ENCODE measurements around the gene DSCAML1. TPM values are rescaled to one million over a fixed set of nuclear protein-coding genes. Genes with fewer than 3 reads are reported as not detected.

Gene DSCAML1
- total RNA-seq, 1 experiment from 2014 or later, result not detected

- POLR2A ChIA-PET (ENCODE audit: unreplicated experiment), result no interaction called here
- no peak for DNase-seq
- CTCF ChIA-PET, result interaction anchor here (0.5 kb wide), 1 partner anchor 1668 kb away, joined by 8 read pairs; no protein-coding TSS in a partner anchor
Observed at GRCh38 chr11:117476531-117477142, 320.4 kb downstream of the DSCAML1 start.

DNA sequence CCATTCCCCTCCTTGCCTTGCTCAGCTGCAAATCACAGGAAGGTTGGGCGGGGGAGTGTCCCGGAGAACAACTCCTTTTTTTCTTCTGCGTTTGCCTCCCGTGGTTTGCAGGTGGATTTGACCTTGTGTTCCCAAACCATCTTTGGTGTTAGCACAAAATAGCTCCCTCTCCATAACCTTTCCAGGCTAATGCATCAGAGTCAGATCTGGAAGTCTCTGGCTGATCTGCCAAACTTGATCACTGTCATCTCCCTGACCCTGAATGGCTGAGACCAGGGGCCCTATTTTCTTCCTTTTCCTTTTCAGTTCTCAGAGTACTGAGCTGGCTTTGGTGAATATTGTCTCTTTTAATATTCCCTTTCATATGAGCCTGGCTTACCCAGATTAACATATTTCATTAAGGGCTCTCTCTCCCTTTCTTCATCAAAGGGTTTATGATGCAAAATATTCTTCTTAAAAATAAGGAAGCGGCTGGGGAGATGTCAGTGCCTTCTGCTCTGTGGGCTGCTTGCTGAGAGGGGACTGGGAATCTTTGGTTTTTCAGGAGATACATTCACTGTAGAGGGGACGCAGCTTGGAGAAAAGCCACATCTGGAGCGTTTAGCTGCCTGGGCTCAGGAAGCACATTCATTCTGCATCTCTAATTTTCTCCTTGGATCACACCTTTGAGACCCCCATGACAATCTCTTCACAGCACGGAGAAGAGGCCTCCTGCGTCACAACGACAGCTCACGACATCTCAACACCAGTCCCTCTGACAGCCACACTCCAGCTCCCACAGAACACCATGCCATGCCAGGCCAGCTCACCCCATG, 321.1 kb downstream of the DSCAML1 start:
- no peak overlapping the region for H3K4me2 ChIP-seq (ENCODE audit: low read length)
- ChIA-PET CTCF (interaction anchor here (0.5 kb wide), 1 partner anchor 1669 kb away, joined by 8 read pairs; no protein-coding TSS in a partner anchor), POLR2A (ENCODE audit: unreplicated experiment) (no interaction called here)
- BruUV-seq (replicated peaks), result no TSS peak
- ATAC-seq (no peak), DNase-seq (no peak)
- H3K9me2 ChIP-seq (replicated peaks; ENCODE audit: low read length), result no peaks in the 10 kb centered on the region
- H3K36me3 ChIP-seq (ENCODE audit: low read depth, low read length), result no peaks in the 10 kb centered on the region
- no peaks in the 10 kb centered on the region for H3K4me1 ChIP-seq (ENCODE audit: insufficient read depth, low read length)
- TF ChIP-seq EZH2phosphoT487 (IDR thresholded peaks at IDR 0.05; ENCODE audit: borderline replicate concordance, low read length) (no peak), EZH2 (IDR thresholded peaks at IDR 0.05; ENCODE audit: low read length, unreplicated experiment) (no peak)
- TF ChIP-seq, protein P1, sequence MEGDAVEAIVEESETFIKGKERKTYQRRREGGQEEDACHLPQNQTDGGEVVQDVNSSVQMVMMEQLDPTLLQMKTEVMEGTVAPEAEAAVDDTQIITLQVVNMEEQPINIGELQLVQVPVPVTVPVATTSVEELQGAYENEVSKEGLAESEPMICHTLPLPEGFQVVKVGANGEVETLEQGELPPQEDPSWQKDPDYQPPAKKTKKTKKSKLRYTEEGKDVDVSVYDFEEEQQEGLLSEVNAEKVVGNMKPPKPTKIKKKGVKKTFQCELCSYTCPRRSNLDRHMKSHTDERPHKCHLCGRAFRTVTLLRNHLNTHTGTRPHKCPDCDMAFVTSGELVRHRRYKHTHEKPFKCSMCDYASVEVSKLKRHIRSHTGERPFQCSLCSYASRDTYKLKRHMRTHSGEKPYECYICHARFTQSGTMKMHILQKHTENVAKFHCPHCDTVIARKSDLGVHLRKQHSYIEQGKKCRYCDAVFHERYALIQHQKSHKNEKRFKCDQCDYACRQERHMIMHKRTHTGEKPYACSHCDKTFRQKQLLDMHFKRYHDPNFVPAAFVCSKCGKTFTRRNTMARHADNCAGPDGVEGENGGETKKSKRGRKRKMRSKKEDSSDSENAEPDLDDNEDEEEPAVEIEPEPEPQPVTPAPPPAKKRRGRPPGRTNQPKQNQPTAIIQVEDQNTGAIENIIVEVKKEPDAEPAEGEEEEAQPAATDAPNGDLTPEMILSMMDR (conservative IDR thresholded peaks at IDR 0.05; ENCODE audit: low read depth, low read length), result no peak
- no peaks in the 10 kb centered on the region for H3K79me2 ChIP-seq (ENCODE audit: low read length)
- H3K27ac ChIP-seq (ENCODE audit: low read length), result no peak overlapping the region
- intact Hi-C loops (cut with micrococcal nuclease), result no loop called here
- no peak overlapping the region for H2AFZ ChIP-seq (ENCODE audit: low read length)
- no peaks in the 10 kb centered on the region for H3F3A ChIP-seq (ENCODE audit: low read length, unreplicated experiment)
- H3K27me3 ChIP-seq (ENCODE audit: low read length), result peaks cover 66% of the 10 kb centered on the region
- H4K20me1 ChIP-seq (ENCODE audit: low read length), result no peaks in the 10 kb centered on the region
- no peak overlapping the region for H3K9ac ChIP-seq (ENCODE audit: low read length)
- no peak overlapping the region for H3K4me3 ChIP-seq (ENCODE audit: low read length)
- no peaks in the 10 kb centered on the region for H3K9me3 ChIP-seq (ENCODE audit: low read length)

More at GRCh38 chr11:117476531-117477142, 320.4 kb downstream of the DSCAML1 start:
- Histone ChIP-seq H2AFZ (ENCODE audit: low read length) (no peak overlapping the region), H3K4me2 (ENCODE audit: low read length) (no peak overlapping the region), H3K79me2 (ENCODE audit: low read length) (no peaks in the 10 kb centered on the region), H3F3A (ENCODE audit: low read length, unreplicated experiment) (no peaks in the 10 kb centered on the region), H3K9me2 (replicated peaks; ENCODE audit: low read length) (no peaks in the 10 kb centered on the region), H3K4me3 (ENCODE audit: low read length) (no peak overlapping the region), H4K20me1 (ENCODE audit: low read length) (no peaks in the 10 kb centered on the region), H3K4me1 (ENCODE audit: insufficient read depth, low read length) (no peaks in the 10 kb centered on the region), H3K27ac (ENCODE audit: low read length) (no peak overlapping the region), H3K9me3 (ENCODE audit: low read length) (no peaks in the 10 kb centered on the region), H3K9ac (ENCODE audit: low read length) (no peak overlapping the region), H3K36me3 (ENCODE audit: low read depth, low read length) (no peaks in the 10 kb centered on the region), H3K27me3 (ENCODE audit: low read length) (peaks cover 62% of the 10 kb centered on the region)
- TF ChIP-seq EZH2phosphoT487 (IDR thresholded peaks at IDR 0.05; ENCODE audit: borderline replicate concordance, low read length) (no peak), EZH2 (IDR thresholded peaks at IDR 0.05; ENCODE audit: low read length, unreplicated experiment) (no peak)
- TF ChIP-seq, protein P1 (conservative IDR thresholded peaks at IDR 0.05; ENCODE audit: low read depth, low read length), result no peak
- no TSS peak for BruUV-seq (replicated peaks)
- intact Hi-C loops (cut with micrococcal nuclease), result no loop called here
- no peak for ATAC-seq
